Lower leg skin (tissue), 3 donors: ENCODE measurements around the gene KCNIP4.

Experiments used
- POLR2A ChIP-seq, 2 donors: fragments of 450-650 bp; IDR thresholded peaks; one replicate each; pipeline ENCODE4 v1.6.1; 2016 to 2017; ENCODE audit warnings: antibody characterized with exemption in 2 of 2, mild to moderate bottlenecking in 1 of 2, moderate library complexity in 1 of 2
- TF ChIP-seq, protein P1 (sequence below), 3 donors: fragments of 450-650 bp; IDR thresholded peaks; one replicate each; pipeline ENCODE4 v1.5.1; 2016; ENCODE audit warnings: antibody characterized with exemption in 3 of 3, mild to moderate bottlenecking in 3 of 3, moderate library complexity in 2 of 3

GRCh38 chr4:21155367-21155766 lies 793.2 kb downstream of the KCNIP4 start:
- TF ChIP-seq, protein P1, sequence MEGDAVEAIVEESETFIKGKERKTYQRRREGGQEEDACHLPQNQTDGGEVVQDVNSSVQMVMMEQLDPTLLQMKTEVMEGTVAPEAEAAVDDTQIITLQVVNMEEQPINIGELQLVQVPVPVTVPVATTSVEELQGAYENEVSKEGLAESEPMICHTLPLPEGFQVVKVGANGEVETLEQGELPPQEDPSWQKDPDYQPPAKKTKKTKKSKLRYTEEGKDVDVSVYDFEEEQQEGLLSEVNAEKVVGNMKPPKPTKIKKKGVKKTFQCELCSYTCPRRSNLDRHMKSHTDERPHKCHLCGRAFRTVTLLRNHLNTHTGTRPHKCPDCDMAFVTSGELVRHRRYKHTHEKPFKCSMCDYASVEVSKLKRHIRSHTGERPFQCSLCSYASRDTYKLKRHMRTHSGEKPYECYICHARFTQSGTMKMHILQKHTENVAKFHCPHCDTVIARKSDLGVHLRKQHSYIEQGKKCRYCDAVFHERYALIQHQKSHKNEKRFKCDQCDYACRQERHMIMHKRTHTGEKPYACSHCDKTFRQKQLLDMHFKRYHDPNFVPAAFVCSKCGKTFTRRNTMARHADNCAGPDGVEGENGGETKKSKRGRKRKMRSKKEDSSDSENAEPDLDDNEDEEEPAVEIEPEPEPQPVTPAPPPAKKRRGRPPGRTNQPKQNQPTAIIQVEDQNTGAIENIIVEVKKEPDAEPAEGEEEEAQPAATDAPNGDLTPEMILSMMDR (IDR thresholded peaks at IDR 0.05) = no peak
- TF ChIP-seq POLR2A (IDR thresholded peaks at IDR 0.05) = no peak
